ENCODE results near the gene MT1F. TPM values are rescaled to one million over a fixed set of nuclear protein-coding genes. Genes with fewer than 3 reads are reported as not detected.
A peak's percentile ranks its signal among the peaks of the same experiment; 100 is the strongest.
"Not testable (repeated sequence)": the region's sequence is repeated elsewhere in the genome, so short reads cannot be mapped to it uniquely, and the experiment has no call there.

Gene MT1F
- polyA plus RNA-seq, 1 donor: 1.6 TPM

GRCh38 chr16:56672761-56673536 lies 15.2 kb downstream of the MT1F start:
- DNase-seq (ENCODE audit: low read depth): no peak

- DNase-seq (ENCODE audit: low read depth): peak; percentile 50
These were observed 16.2 kb downstream of the MT1F start for GRCh38 chr16:56673921-56674320.

- DNase-seq (ENCODE audit: low read depth): not testable (repeated sequence)
These were observed 16.8 kb downstream of the MT1F start for GRCh38 chr16:56674570-56674969.

GRCh38 chr16:56675685-56676210 lies 18.0 kb downstream of the MT1F start:
- no peak for DNase-seq (ENCODE audit: low read depth)

GRCh38 chr16:56677474-56677873 lies 19.7 kb downstream of the MT1F start:
- DNase-seq (ENCODE audit: low read depth): no peak

GRCh38 chr16:56679078-56679730 lies 21.4 kb downstream of the MT1F start:
- DNase-seq (ENCODE audit: low read depth): no peak

- no peak for DNase-seq (ENCODE audit: low read depth)
These were observed 22.1 kb downstream of the MT1F start for GRCh38 chr16:56679818-56680217.

GRCh38 chr16:56681939-56682702 lies 24.4 kb downstream of the MT1F start, which contains the start of gene MT1X:
MT1X (plus strand) TSS chr16:56682470; CDS start chr16:56682541, 71 bp downstream.
- DNase-seq (ENCODE audit: low read depth): peak; percentile 47

- no peak for DNase-seq (ENCODE audit: low read depth)
These were observed 25.1 kb downstream of the MT1F start for GRCh38 chr16:56682703-56683397.

GRCh38 chr16:56683424-56684172 lies 25.8 kb downstream of the MT1F start:
- no peak for DNase-seq (ENCODE audit: low read depth)

- no peak for DNase-seq (ENCODE audit: low read depth)
These were observed 26.6 kb downstream of the MT1F start for GRCh38 chr16:56684256-56684925.

- DNase-seq (ENCODE audit: low read depth): no peak
These were observed 27.3 kb downstream of the MT1F start for GRCh38 chr16:56684926-56685590.

GRCh38 chr16:56686758-56687157 lies 29.0 kb downstream of the MT1F start:
- DNase-seq (ENCODE audit: low read depth): no peak

- DNase-seq (ENCODE audit: low read depth): no peak
These were observed 31.0 kb downstream of the MT1F start for GRCh38 chr16:56688762-56689161.

GRCh38 chr16:56689171-56689570 lies 31.4 kb downstream of the MT1F start:
- DNase-seq (ENCODE audit: low read depth): no peak

- DNase-seq (ENCODE audit: low read depth): no peak
These were observed 32.8 kb downstream of the MT1F start for GRCh38 chr16:56690420-56691122.

GRCh38 chr16:56691885-56692284 lies 34.1 kb downstream of the MT1F start:
- no peak for DNase-seq (ENCODE audit: low read depth)

- no peak for DNase-seq (ENCODE audit: low read depth)
These were observed 37.5 kb downstream of the MT1F start for GRCh38 chr16:56695246-56695645.

All from forelimb muscle (tissue), 1 donor.